SK-N-SH (cell line): ENCODE results near the gene MYO19. TPM values are rescaled to one million over a fixed set of nuclear protein-coding genes. Genes with fewer than 3 reads are reported as not detected.

Source experiments
- CTCF ChIA-PET: fragments of 300-600, 350-600 bp; formaldehyde crosslinking; extraction: SDS; loops from one replicate; lab custom pipeline; 2021; lab: Yijun Ruan, JAX
- POLR2A ChIA-PET: fragments of 350-600 bp; sonication (Branson Sonifier 250); formaldehyde crosslinking; extraction: SDS; loops from one replicate; lab custom pipeline; 2020; ENCODE audit warnings: antibody characterized with exemption, inconsistent platforms; lab: Yijun Ruan, JAX
- DNase-seq: peaks from one replicate; pipeline ENCODE4 v3.0.0; 2012
- H2AFZ ChIP-seq: fragments of 200-600 bp; sonication (generic); 2 replicates; pipeline ENCODE4 v1.8.1; 2016; ENCODE audit warnings: antibody characterized with exemption, mild to moderate bottlenecking, low read depth
- H3F3A ChIP-seq: fragments of 200-600 bp; sonication (generic); replicated peaks from 2 replicates; pipeline ENCODE3; 2016; ENCODE audit warnings: antibody characterized with exemption, mild to moderate bottlenecking; ENCODE audit not compliant: insufficient read depth
- H3K27ac ChIP-seq, 2 experiments: fragments of 200-500 bp in 1 of 2; fragments of 200-600 bp in 1 of 2; sonication (Bioruptor generic) in 1 of 2; sonication (generic), shearing (Covaris generic) in 1 of 2; 2 replicates each; pipeline versions ENCODE4 v1.5.1 to v1.6.1; 2014 to 2016; ENCODE audit warnings: low read depth in 2 of 2, inconsistent platforms in 1 of 2, low read length in 1 of 2, mild to moderate bottlenecking in 1 of 2, mixed read lengths in 1 of 2
- H3K27me3 ChIP-seq: fragments of 200-600 bp; sonication (generic), shearing (Covaris generic); 2 replicates; pipeline ENCODE4 v1.6.1; 2016; ENCODE audit warnings: mixed run types; ENCODE audit not compliant: insufficient read depth
- H3K36me3 ChIP-seq, 2 experiments: fragments of 200-500 bp in 1 of 2; fragments of 200-600 bp in 1 of 2; sonication (Bioruptor generic) in 1 of 2; sonication (generic) in 1 of 2; replicated peaks in 1 of 2; 2 replicates each; pipeline versions ENCODE3 to v1.5.1; 2014 to 2016; ENCODE audit warnings: low read length in 1 of 2, mild to moderate bottlenecking in 1 of 2; ENCODE audit not compliant: insufficient read depth in 2 of 2, control insufficient read depth in 1 of 2
- H3K4me1 ChIP-seq, 2 experiments: fragments of 200-500 bp in 1 of 2; fragments of 200-600 bp in 1 of 2; sonication (Bioruptor generic) in 1 of 2; sonication (generic), shearing (Covaris generic) in 1 of 2; 2 replicates each; pipeline versions ENCODE4 v1.5.1 to v1.6.1; 2014 to 2016; ENCODE audit warnings: low read depth in 1 of 2, low read length in 1 of 2, mixed run types in 1 of 2; ENCODE audit not compliant: insufficient read depth in 2 of 2, control insufficient read depth in 1 of 2
- H3K4me2 ChIP-seq: fragments of 200-600 bp; sonication (generic), shearing (Covaris generic); 2 replicates; pipeline ENCODE4 v1.6.1; 2017; ENCODE audit warnings: mixed run types
- H3K4me3 ChIP-seq, 2 experiments: fragments of 200-500 bp in 1 of 2; fragments of 200-600 bp in 1 of 2; sonication (Bioruptor generic) in 1 of 2; sonication (generic), shearing (Covaris generic) in 1 of 2; 2 replicates each; pipeline versions ENCODE4 v1.5.1 to v1.8.1; 2014 to 2016; ENCODE audit warnings: low read depth in 2 of 2, inconsistent platforms in 1 of 2, low read length in 1 of 2, mild to moderate bottlenecking in 1 of 2, mixed read lengths in 1 of 2, moderate library complexity in 1 of 2
- H3K79me2 ChIP-seq: fragments of 200-600 bp; sonication (generic); 2 replicates; pipeline ENCODE4 v1.8.1; 2017; ENCODE audit warnings: mild to moderate bottlenecking; ENCODE audit not compliant: insufficient read depth
- H3K9ac ChIP-seq: fragments of 200-600 bp; sonication (generic); 2 replicates; pipeline ENCODE4 v1.6.1; 2017; ENCODE audit warnings: mixed run types
- H3K9me2 ChIP-seq: fragments of 200-600 bp; sonication (generic); 2 replicates; pipeline ENCODE4 v1.6.1; 2017; ENCODE audit warnings: mixed run types
- H3K9me3 ChIP-seq: fragments of 200-600 bp; sonication (generic); 2 replicates; pipeline ENCODE4 v1.6.1; 2017; ENCODE audit warnings: mixed run types, mild to moderate bottlenecking, moderate library complexity
- H4K20me1 ChIP-seq: fragments of 200-600 bp; sonication (generic); 2 replicates; pipeline ENCODE4 v1.6.1; 2017; ENCODE audit warnings: mild to moderate bottlenecking, mixed run types; ENCODE audit not compliant: insufficient read depth
- ELF1 ChIP-seq: IDR thresholded peaks from 2 replicates; pipeline ENCODE4 v1.4.0; 2012
- EP300 ChIP-seq, 2 experiments: IDR thresholded peaks; 2 replicates each; pipeline versions ENCODE4 v1.4.0 to v1.6.1; 2012; ENCODE audit warnings: borderline replicate concordance in 1 of 2, low read depth in 1 of 2, low read length in 1 of 2
- FOSL2 ChIP-seq: IDR thresholded peaks from 2 replicates; pipeline ENCODE4 v1.4.0; 2012; ENCODE audit warnings: low read depth, mild to moderate bottlenecking, moderate library complexity, borderline replicate concordance
- FOXM1 ChIP-seq: IDR thresholded peaks from 2 replicates; pipeline ENCODE4 v1.4.0; 2012; ENCODE audit warnings: low read depth, mild to moderate bottlenecking
- GABPA ChIP-seq: IDR thresholded peaks from 2 replicates; pipeline ENCODE4 v1.4.0; 2012; ENCODE audit warnings: low read depth, mild to moderate bottlenecking
- JUND ChIP-seq: IDR thresholded peaks from 2 replicates; pipeline ENCODE4 v1.4.0; 2012
- NFIC ChIP-seq: IDR thresholded peaks from 2 replicates; pipeline ENCODE4 v1.4.0; 2012; ENCODE audit warnings: borderline replicate concordance
- NRF1 ChIP-seq: IDR thresholded peaks from 2 replicates; pipeline ENCODE4 v1.6.1; 2012; ENCODE audit warnings: low read depth, mild to moderate bottlenecking, low read length
- RAD21 ChIP-seq: IDR thresholded peaks from 2 replicates; pipeline ENCODE4 v1.6.1; 2012; ENCODE audit warnings: mild to moderate bottlenecking, low read length
- RCOR1 ChIP-seq: fragments of 150-350 bp; IDR thresholded peaks from 2 replicates; pipeline ENCODE4 v1.6.1; 2017; ENCODE audit warnings: antibody characterized with exemption, low read length
- RFX5 ChIP-seq: IDR thresholded peaks from 2 replicates; pipeline ENCODE4 v1.6.1; 2012; ENCODE audit warnings: mild to moderate bottlenecking, improper control_type of control experiment, low read length
- RXRA ChIP-seq: IDR thresholded peaks from 2 replicates; pipeline ENCODE4 v1.4.0; 2012; ENCODE audit warnings: low read depth, mild to moderate bottlenecking, borderline replicate concordance
- SIN3A ChIP-seq: IDR thresholded peaks from 2 replicates; pipeline ENCODE4 v1.6.1; 2012; ENCODE audit warnings: low read depth, mild to moderate bottlenecking, low read length, moderate library complexity, borderline replicate concordance
- WGBS: methylation state at CpG from one replicate; pipeline ENCODE4 v1.1.6; 2017; ENCODE audit warnings: low lambda C conversion rate; 5-methylcytosine and 5-hydroxymethylcytosine counted together
- polyA plus RNA-seq, 3 experiments: library from polyadenylated mRNA; depleted of rRNA; stranded (reverse); fragments of >200 nt; gene quantifications; 2 replicates each; pipeline ENCODE4 v1.2.3, GENCODE V29; 2012
- TF ChIP-seq, protein P1 (sequence below): IDR thresholded peaks from 2 replicates; pipeline ENCODE4; 2012
- TF ChIP-seq, protein P2 (sequence below): IDR thresholded peaks from 2 replicates; pipeline ENCODE4 v1.6.1; 2012; ENCODE audit warnings: mild to moderate bottlenecking, low read depth, low read length, moderate library complexity
- TF ChIP-seq, protein P3 (sequence below): IDR thresholded peaks from 2 replicates; pipeline ENCODE4 v1.4.0; 2012; ENCODE audit warnings: low read depth, borderline replicate concordance
- TF ChIP-seq, protein P4 (sequence below): IDR thresholded peaks from 2 replicates; pipeline ENCODE4 v1.4.0; 2012; ENCODE audit warnings: low read depth
- TF ChIP-seq, protein P5 (sequence below): IDR thresholded peaks from 2 replicates; pipeline ENCODE4 v1.4.0; 2012; ENCODE audit warnings: low read depth, borderline replicate concordance

MYO19 gene
- polyA plus RNA-seq, 1 of the 3 experiments (the other 2 are of a cell fraction), result 61.6 TPM

DNA sequence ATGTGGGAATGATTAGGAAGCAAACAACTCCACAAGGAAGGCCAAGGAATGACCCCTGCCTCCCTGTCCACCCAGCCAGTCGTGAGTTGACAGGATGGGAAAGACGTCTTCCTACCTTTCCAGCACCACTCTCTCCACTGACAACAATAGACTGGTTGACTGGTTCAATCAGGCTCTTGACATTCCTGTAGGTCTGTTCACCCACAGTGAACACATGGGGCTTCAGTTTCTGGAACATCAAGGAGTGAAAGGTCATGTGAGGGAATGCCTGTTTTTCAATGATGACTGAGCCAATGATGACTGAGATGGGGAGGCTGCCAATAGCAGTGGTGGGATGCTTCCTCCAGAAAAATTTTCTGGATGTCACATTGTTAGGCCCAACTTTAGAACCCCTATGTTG is 9.6 kb downstream of the MYO19 start:
- 100% methylated on average over 2 of the region's 2 CpGs for WGBS
- TF ChIP-seq FOSL2, result no peak
- TF ChIP-seq SIN3A, result no peak
- TF ChIP-seq, protein P1, sequence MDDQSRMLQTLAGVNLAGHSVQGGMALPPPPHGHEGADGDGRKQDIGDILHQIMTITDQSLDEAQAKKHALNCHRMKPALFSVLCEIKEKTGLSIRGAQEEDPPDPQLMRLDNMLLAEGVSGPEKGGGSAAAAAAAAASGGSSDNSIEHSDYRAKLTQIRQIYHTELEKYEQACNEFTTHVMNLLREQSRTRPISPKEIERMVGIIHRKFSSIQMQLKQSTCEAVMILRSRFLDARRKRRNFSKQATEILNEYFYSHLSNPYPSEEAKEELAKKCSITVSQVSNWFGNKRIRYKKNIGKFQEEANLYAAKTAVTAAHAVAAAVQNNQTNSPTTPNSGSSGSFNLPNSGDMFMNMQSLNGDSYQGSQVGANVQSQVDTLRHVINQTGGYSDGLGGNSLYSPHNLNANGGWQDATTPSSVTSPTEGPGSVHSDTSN, result no peak
- TF ChIP-seq JUND, result no peak
- no peak for TF ChIP-seq RFX5
- no peak for TF ChIP-seq NRF1
- TF ChIP-seq NFIC, result no peak
- TF ChIP-seq EP300 (IDR thresholded peaks at IDR 0.05; ENCODE audit: borderline replicate concordance in 1 of 2, low read depth in 1 of 2, low read length in 1 of 2), result no peak
- TF ChIP-seq ELF1, result no peak
- TF ChIP-seq, protein P2, sequence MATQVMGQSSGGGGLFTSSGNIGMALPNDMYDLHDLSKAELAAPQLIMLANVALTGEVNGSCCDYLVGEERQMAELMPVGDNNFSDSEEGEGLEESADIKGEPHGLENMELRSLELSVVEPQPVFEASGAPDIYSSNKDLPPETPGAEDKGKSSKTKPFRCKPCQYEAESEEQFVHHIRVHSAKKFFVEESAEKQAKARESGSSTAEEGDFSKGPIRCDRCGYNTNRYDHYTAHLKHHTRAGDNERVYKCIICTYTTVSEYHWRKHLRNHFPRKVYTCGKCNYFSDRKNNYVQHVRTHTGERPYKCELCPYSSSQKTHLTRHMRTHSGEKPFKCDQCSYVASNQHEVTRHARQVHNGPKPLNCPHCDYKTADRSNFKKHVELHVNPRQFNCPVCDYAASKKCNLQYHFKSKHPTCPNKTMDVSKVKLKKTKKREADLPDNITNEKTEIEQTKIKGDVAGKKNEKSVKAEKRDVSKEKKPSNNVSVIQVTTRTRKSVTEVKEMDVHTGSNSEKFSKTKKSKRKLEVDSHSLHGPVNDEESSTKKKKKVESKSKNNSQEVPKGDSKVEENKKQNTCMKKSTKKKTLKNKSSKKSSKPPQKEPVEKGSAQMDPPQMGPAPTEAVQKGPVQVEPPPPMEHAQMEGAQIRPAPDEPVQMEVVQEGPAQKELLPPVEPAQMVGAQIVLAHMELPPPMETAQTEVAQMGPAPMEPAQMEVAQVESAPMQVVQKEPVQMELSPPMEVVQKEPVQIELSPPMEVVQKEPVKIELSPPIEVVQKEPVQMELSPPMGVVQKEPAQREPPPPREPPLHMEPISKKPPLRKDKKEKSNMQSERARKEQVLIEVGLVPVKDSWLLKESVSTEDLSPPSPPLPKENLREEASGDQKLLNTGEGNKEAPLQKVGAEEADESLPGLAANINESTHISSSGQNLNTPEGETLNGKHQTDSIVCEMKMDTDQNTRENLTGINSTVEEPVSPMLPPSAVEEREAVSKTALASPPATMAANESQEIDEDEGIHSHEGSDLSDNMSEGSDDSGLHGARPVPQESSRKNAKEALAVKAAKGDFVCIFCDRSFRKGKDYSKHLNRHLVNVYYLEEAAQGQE, result no peak
- no peak for TF ChIP-seq RXRA
- no peak for TF ChIP-seq GABPA
- no peak for TF ChIP-seq RAD21
- TF ChIP-seq, protein P3, sequence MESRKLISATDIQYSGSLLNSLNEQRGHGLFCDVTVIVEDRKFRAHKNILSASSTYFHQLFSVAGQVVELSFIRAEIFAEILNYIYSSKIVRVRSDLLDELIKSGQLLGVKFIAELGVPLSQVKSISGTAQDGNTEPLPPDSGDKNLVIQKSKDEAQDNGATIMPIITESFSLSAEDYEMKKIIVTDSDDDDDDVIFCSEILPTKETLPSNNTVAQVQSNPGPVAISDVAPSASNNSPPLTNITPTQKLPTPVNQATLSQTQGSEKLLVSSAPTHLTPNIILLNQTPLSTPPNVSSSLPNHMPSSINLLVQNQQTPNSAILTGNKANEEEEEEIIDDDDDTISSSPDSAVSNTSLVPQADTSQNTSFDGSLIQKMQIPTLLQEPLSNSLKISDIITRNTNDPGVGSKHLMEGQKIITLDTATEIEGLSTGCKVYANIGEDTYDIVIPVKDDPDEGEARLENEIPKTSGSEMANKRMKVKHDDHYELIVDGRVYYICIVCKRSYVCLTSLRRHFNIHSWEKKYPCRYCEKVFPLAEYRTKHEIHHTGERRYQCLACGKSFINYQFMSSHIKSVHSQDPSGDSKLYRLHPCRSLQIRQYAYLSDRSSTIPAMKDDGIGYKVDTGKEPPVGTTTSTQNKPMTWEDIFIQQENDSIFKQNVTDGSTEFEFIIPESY, result no peak
- no peak for TF ChIP-seq RCOR1
- no peak for TF ChIP-seq FOXM1
- TF ChIP-seq, protein P4, sequence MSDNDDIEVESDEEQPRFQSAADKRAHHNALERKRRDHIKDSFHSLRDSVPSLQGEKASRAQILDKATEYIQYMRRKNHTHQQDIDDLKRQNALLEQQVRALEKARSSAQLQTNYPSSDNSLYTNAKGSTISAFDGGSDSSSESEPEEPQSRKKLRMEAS, result no peak
- TF ChIP-seq, protein P5, sequence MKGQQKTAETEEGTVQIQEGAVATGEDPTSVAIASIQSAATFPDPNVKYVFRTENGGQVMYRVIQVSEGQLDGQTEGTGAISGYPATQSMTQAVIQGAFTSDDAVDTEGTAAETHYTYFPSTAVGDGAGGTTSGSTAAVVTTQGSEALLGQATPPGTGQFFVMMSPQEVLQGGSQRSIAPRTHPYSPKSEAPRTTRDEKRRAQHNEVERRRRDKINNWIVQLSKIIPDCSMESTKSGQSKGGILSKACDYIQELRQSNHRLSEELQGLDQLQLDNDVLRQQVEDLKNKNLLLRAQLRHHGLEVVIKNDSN, result no peak
- H3K9me2 ChIP-seq, result no peaks in the 10 kb centered on the region
- no peak overlapping the region for H3K4me3 ChIP-seq
- no peak overlapping the region for H3K4me2 ChIP-seq
- H3K27ac ChIP-seq, result no peak overlapping the region
- DNase-seq, result no peak
- H3K27me3 ChIP-seq, result no peaks in the 10 kb centered on the region
- peaks cover 53 to 76% of the 10 kb centered on the region in 2 experiments for H3K36me3 ChIP-seq
- ChIA-PET POLR2A (no interaction called here), CTCF (interaction anchor here (1.3 kb wide), 1 partner anchor 9 kb away, joined by 8 read pairs; the partner anchor contains the start of genes MYO19 and PIGW)
- H3K79me2 ChIP-seq, result peaks cover 10% of the 10 kb centered on the region
- peaks cover 16% of the 10 kb centered on the region for H3F3A ChIP-seq
- H2AFZ ChIP-seq, result no peak overlapping the region
- H3K9me3 ChIP-seq, result no peaks in the 10 kb centered on the region
- no peak overlapping the region for H3K9ac ChIP-seq
- no peaks in the 10 kb centered on the region for H4K20me1 ChIP-seq
- H3K4me1 ChIP-seq, result no peaks in the 10 kb centered on the region
